AG04450 (cell line): ENCODE results near the gene NNT. TPM values are rescaled to one million over a fixed set of nuclear protein-coding genes. Genes with fewer than 3 reads are reported as not detected.

Experiments
- CTCF ChIA-PET: fragments of 300-600, 350-600 bp; formaldehyde crosslinking; extraction: SDS; loops from one replicate; lab custom pipeline; 2022; ENCODE audit warnings: antibody characterized with exemption, inconsistent platforms; lab: Charles Lee
- POLR2A ChIA-PET: fragments of 350-600 bp; formaldehyde crosslinking; extraction: SDS; loops from one replicate; lab custom pipeline; 2021; ENCODE audit warnings: antibody characterized with exemption, inconsistent platforms; lab: Yijun Ruan, JAX
- DNase-seq: peaks from one replicate; pipeline ENCODE4 v3.0.0-alpha.2; 2011; ENCODE audit warnings: low read depth, low spot score
- H3K27ac ChIP-seq: one replicate; pipeline ENCODE4 v1.5.1; 2012; ENCODE audit warnings: low read depth, low read length, control low read depth
- H3K27me3 ChIP-seq: one replicate; pipeline ENCODE4 v1.6.0; 2012; ENCODE audit warnings: low read length; ENCODE audit not compliant: control insufficient read depth, insufficient read depth
- H3K4me3 ChIP-seq: 2 replicates; pipeline ENCODE4 v1.5.1; 2011; ENCODE audit warnings: mild to moderate bottlenecking, low read depth, low read length, control low read depth
- H3K9me3 ChIP-seq: 2 replicates; pipeline ENCODE4 v1.5.1; 2012; ENCODE audit warnings: low read length; ENCODE audit not compliant: control insufficient read depth, insufficient read depth
- polyA plus RNA-seq: library from polyadenylated mRNA; depleted of rRNA; stranded (reverse); fragments of >200 nt; gene quantifications from 2 replicates; pipeline ENCODE4 v1.2.3, GENCODE V29; 2011
- TF ChIP-seq, protein P1 (sequence below): IDR thresholded peaks from 2 replicates; pipeline ENCODE4 v1.5.1; 2011; ENCODE audit warnings: low read depth, low read length, control low read depth, inconsistent platforms

NNT gene
- polyA plus RNA-seq, 1 experiment: 64.6 TPM

DNA sequence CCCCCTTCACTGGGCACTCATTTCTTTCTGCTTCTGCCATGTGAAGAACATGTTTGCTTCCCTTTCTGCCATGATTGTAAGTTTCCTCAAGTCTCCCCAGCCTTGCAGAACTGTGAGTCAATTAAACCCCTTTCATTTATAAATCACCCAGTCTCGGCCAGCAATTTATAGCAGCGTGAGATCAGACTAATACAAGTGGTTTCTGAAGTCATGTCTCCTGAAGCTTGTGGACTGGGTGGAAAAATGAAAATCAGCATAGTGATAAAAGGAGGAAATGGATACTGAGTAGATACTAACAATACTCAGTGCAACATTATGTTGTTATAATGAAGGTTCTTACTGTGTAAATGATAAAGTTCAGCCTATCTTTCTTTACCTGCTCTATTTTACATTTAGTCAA lies 35.1 kb downstream of the NNT start:
- H3K27me3 ChIP-seq: no peaks in the 10 kb centered on the region
- no peak for DNase-seq
- H3K9me3 ChIP-seq: no peaks in the 10 kb centered on the region
- ChIA-PET CTCF (interaction anchor here (0.6 kb wide), 1 partner anchor 51 kb away, joined by 3 read pairs; no protein-coding TSS in a partner anchor), POLR2A (no interaction called here)
- H3K27ac ChIP-seq: no peak overlapping the region
- TF ChIP-seq, protein P1, sequence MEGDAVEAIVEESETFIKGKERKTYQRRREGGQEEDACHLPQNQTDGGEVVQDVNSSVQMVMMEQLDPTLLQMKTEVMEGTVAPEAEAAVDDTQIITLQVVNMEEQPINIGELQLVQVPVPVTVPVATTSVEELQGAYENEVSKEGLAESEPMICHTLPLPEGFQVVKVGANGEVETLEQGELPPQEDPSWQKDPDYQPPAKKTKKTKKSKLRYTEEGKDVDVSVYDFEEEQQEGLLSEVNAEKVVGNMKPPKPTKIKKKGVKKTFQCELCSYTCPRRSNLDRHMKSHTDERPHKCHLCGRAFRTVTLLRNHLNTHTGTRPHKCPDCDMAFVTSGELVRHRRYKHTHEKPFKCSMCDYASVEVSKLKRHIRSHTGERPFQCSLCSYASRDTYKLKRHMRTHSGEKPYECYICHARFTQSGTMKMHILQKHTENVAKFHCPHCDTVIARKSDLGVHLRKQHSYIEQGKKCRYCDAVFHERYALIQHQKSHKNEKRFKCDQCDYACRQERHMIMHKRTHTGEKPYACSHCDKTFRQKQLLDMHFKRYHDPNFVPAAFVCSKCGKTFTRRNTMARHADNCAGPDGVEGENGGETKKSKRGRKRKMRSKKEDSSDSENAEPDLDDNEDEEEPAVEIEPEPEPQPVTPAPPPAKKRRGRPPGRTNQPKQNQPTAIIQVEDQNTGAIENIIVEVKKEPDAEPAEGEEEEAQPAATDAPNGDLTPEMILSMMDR: no peak
- no peak overlapping the region for H3K4me3 ChIP-seq

GRCh38 chr5:43638546-43638945 lies 35.6 kb downstream of the NNT start:
- H3K9me3 ChIP-seq: no peaks in the 10 kb centered on the region
- ChIA-PET POLR2A (no interaction called here), CTCF (interaction anchor here (0.6 to 0.8 kb wide), 2 partner anchors 8 to 52 kb away, joined by 3 read pairs; no protein-coding TSS in a partner anchor)
- no peak for DNase-seq
- H3K4me3 ChIP-seq: no peak overlapping the region
- TF ChIP-seq, protein P1: no peak
- H3K27ac ChIP-seq: no peak overlapping the region
- no peaks in the 10 kb centered on the region for H3K27me3 ChIP-seq

- TF ChIP-seq, protein P1: no peak
- H3K4me3 ChIP-seq: no peak overlapping the region
- DNase-seq: no peak
- H3K27me3 ChIP-seq: no peaks in the 10 kb centered on the region
- no peaks in the 10 kb centered on the region for H3K9me3 ChIP-seq
- ChIA-PET POLR2A (no interaction called here), CTCF (interaction anchor here (10.9 kb wide), 1 partner anchor 8 kb away, joined by 107 read pairs; no protein-coding TSS in a partner anchor)
- no peak overlapping the region for H3K27ac ChIP-seq
Measured at GRCh38 chr5:43639566-43639965, 36.6 kb downstream of the NNT start.

- ChIA-PET POLR2A (no interaction called here), CTCF (interaction anchor here (0.6 to 10.9 kb wide), 3 partner anchors 11 to 689 kb away, joined by 3 to 107 read pairs (median 3); no protein-coding TSS in a partner anchor)
- H3K4me3 ChIP-seq: no peak overlapping the region
- H3K9me3 ChIP-seq: no peaks in the 10 kb centered on the region
- no peak for DNase-seq
- no peak overlapping the region for H3K27ac ChIP-seq
- no peaks in the 10 kb centered on the region for H3K27me3 ChIP-seq
- TF ChIP-seq, protein P1: no peak
Measured at GRCh38 chr5:43642428-43642827, 39.4 kb downstream of the NNT start.

- no peaks in the 10 kb centered on the region for H3K27me3 ChIP-seq
- no peak for DNase-seq
- ChIA-PET POLR2A (no interaction called here), CTCF (interaction anchor here (1.3 to 10.9 kb wide), 2 partner anchors 12 to 689 kb away, joined by 4 to 107 read pairs; no protein-coding TSS in a partner anchor)
- H3K9me3 ChIP-seq: no peaks in the 10 kb centered on the region
- TF ChIP-seq, protein P1: no peak
- H3K27ac ChIP-seq: no peak overlapping the region
- no peak overlapping the region for H3K4me3 ChIP-seq
Measured at GRCh38 chr5:43643327-43643726, 40.3 kb downstream of the NNT start.
